ENCODE results near the gene CAMK2D.

The CAMK2D gene

GRCh38 chr4:113602646-113603228 lies 158.8 kb downstream of the CAMK2D start:
- DNase-seq (ENCODE audit: extremely low read depth, low read depth): no peak
- no peak for TF ChIP-seq CTCF (IDR thresholded peaks at IDR 0.05; ENCODE audit: low read depth, low read length, missing control alignments)
- H3K4me3 ChIP-seq (replicated peaks; ENCODE audit: low read depth, low read length): no peak overlapping the region

DNA sequence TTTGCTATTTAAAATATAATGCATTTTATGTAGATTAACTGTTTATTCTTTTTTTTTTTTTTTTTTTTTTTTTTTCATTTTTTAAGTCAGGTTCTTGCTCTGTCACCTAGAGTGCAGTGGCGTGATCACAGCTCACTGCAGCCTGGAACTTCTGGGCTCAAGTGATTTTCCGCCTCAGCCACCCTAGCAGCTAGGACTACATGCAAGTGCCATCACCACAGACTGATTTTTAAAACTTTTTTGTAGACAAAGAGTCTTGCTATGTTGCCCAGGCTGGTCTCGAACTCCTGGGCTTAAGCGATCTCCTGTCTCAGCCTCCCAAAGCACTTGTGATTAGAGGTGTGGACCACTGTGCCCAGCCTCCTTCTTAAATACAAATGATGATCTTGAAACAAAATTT lies 159.9 kb downstream of the CAMK2D start:
- DNase-seq (ENCODE audit: extremely low read depth, low read depth): no peak
- TF ChIP-seq CTCF (IDR thresholded peaks at IDR 0.05; ENCODE audit: low read depth, low read length, missing control alignments): no peak
- H3K4me3 ChIP-seq (replicated peaks; ENCODE audit: low read depth, low read length): no peak overlapping the region

- DNase-seq (ENCODE audit: extremely low read depth, low read depth): no peak
- TF ChIP-seq CTCF (IDR thresholded peaks at IDR 0.05; ENCODE audit: low read depth, low read length, missing control alignments): no peak
- no peak overlapping the region for H3K4me3 ChIP-seq (replicated peaks; ENCODE audit: low read depth, low read length)
Measured at GRCh38 chr4:113596396-113596795, 165.1 kb downstream of the CAMK2D start.

GRCh38 chr4:113594231-113594556 lies 167.3 kb downstream of the CAMK2D start:
- no peak overlapping the region for H3K4me3 ChIP-seq (replicated peaks; ENCODE audit: low read depth, low read length)
- DNase-seq (ENCODE audit: extremely low read depth, low read depth): no peak
- no peak for TF ChIP-seq CTCF (IDR thresholded peaks at IDR 0.05; ENCODE audit: low read depth, low read length, missing control alignments)

DNA sequence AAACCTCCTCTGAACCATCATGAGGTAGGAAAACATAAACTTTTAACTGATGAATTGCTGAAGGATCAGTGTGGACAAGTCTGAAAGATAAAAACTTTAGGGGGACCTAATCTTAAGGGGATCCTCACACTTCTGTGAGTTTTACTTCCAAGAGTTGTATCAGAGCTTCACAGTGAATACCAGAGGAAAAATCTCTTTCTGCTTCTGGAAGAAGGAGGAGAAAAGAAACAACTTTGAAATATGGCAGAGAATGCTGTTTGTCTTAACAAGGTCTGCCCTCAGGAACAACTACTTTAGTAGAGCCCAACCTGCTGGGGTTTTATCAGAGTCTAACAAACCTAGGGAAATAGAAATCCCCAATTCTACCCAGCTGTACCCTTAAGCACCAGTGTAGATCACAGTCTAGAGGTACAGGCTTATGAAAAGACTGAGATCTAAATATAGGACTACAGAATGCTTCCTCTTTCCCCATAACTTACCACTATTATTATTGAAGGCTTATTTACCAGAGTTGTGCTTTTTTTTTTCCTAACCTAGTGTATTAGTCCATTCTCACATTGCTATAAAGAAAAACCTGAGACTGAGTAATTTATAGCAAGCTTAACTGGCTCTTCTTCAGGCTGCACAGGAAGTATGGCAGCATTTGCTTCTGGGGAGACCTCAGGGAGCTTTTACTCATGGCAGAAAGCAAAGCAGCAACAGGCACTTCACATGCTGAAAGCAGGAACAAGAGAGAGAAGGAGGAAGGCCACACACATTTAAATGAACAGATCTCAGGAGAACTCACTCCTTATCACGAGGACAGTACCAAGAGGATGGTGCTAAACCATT lies 167.9 kb downstream of the CAMK2D start:
- no peak for TF ChIP-seq CTCF (IDR thresholded peaks at IDR 0.05; ENCODE audit: low read depth, low read length, missing control alignments)
- no peak for DNase-seq (ENCODE audit: extremely low read depth, low read depth)
- H3K4me3 ChIP-seq (replicated peaks; ENCODE audit: low read depth, low read length): no peak overlapping the region

- no peak overlapping the region for H3K4me3 ChIP-seq (replicated peaks; ENCODE audit: low read depth, low read length)
- TF ChIP-seq CTCF (IDR thresholded peaks at IDR 0.05; ENCODE audit: low read depth, low read length, missing control alignments): no peak
- DNase-seq (ENCODE audit: extremely low read depth, low read depth): no peak
Measured at GRCh38 chr4:113591982-113592381, 169.6 kb downstream of the CAMK2D start.
